HG02870 (cell line): Measurements from ENCODE around the gene CFI.

ENCODE experiments used
- ATAC-seq: cut with Tn5 transposase; IDR thresholded peaks from one replicate; pipeline ENCODE4 v1.9.1; 2021; ENCODE audit warnings: mild to moderate bottlenecking, moderate library complexity; ENCODE audit not compliant: unreplicated experiment

Gene CFI

GRCh38 chr4:109735566-109736365 is 66.0 kb downstream of the CFI start:
- ATAC-seq: no peak

GRCh38 chr4:109733728-109734127 is 68.1 kb downstream of the CFI start:
- no peak for ATAC-seq

GRCh38 chr4:109730619-109731545 is 70.9 kb downstream of the CFI start:
- ATAC-seq: no peak

GRCh38 chr4:109729718-109730618 is 71.8 kb downstream of the CFI start, which contains the start of gene PLA2G12A:
PLA2G12A (minus strand) TSS chr4:109730070; CDS start chr4:109729809, 261 bp downstream.
- peak; percentile 79 for ATAC-seq

GRCh38 chr4:109729117-109729717 is 72.6 kb downstream of the CFI start:
- no peak for ATAC-seq

- no peak for ATAC-seq
Measured at GRCh38 chr4:109728385-109728784, 73.4 kb downstream of the CFI start.

GRCh38 chr4:109723110-109723509 is 78.7 kb downstream of the CFI start:
- no peak for ATAC-seq

- ATAC-seq: no peak
Measured at GRCh38 chr4:109722357-109722756, 79.4 kb downstream of the CFI start.

GRCh38 chr4:109721033-109721432 is 80.8 kb downstream of the CFI start:
- no peak for ATAC-seq

GRCh38 chr4:109719604-109720003 is 82.2 kb downstream of the CFI start:
- ATAC-seq: no peak

- ATAC-seq: no peak
Measured at GRCh38 chr4:109718759-109719158, 83.0 kb downstream of the CFI start.

- no peak for ATAC-seq
Measured at GRCh38 chr4:109713500-109713899, 88.3 kb downstream of the CFI start.

GRCh38 chr4:109708990-109709389 is 92.8 kb downstream of the CFI start:
- ATAC-seq: peak; percentile 99

- no peak for ATAC-seq
Measured at GRCh38 chr4:109708435-109708834, 93.4 kb downstream of the CFI start.

- ATAC-seq: no peak
Measured at GRCh38 chr4:109703664-109704361, 98.0 kb downstream of the CFI start.

- ATAC-seq: peak; percentile 73
Measured at GRCh38 chr4:109702950-109703663, 98.7 kb downstream of the CFI start, which contains the start of gene CASP6. CASP6 (minus strand) TSS chr4:109703445; CDS start chr4:109703395, 50 bp downstream.

- ATAC-seq: no peak
Measured at GRCh38 chr4:109701566-109702410, 100.0 kb downstream of the CFI start.
